GDM1 (cell line): ENCODE data around the gene AMIGO3.
"Not testable (repeated sequence)": the region's sequence is repeated elsewhere in the genome, so short reads cannot be mapped to it uniquely, and the experiment has no call there.

Source experiments
- DNase-seq: peaks from one replicate; lab custom pipeline; 2025; lab: John Stamatoyannopoulos, UW

AMIGO3 gene

DNA sequence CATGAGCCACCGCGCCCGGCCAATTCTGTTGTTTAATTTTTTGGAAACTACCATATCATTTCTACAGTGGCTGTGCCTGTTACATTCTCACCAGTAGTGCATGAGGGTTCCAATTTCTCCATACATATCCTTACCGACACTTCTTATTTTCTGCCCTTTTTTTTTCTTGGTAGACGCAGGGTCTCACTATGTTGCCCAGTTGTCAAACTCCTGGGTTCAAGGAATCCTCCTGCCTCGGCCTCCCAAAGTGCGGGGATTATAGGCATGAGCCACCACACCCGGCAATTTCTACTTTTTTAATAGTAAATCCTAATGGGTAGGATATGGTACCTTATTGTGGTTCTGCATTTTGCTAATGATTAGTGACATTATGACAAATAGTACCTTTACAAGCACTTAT, 9.6 kb downstream of the AMIGO3 start:
- DNase-seq = no peak

DNA sequence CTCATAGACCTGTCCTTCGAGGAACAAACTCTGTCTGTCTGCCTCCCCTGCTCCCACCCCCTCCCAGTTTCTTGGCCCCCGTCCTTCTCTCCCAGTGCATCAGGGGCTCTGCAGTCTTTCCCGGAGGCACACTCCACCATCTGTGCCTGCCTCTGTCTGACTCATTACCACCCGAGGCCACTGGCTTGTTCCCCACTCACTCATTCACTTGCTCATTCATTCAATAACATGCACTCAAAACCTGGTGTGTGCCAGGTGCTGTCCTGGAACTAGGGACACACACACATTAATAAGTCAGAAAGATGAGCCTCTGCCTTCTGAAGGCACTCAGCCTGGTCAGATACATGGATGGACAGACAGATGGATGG, 12.4 kb downstream of the AMIGO3 start:
- DNase-seq = no peak

DNA sequence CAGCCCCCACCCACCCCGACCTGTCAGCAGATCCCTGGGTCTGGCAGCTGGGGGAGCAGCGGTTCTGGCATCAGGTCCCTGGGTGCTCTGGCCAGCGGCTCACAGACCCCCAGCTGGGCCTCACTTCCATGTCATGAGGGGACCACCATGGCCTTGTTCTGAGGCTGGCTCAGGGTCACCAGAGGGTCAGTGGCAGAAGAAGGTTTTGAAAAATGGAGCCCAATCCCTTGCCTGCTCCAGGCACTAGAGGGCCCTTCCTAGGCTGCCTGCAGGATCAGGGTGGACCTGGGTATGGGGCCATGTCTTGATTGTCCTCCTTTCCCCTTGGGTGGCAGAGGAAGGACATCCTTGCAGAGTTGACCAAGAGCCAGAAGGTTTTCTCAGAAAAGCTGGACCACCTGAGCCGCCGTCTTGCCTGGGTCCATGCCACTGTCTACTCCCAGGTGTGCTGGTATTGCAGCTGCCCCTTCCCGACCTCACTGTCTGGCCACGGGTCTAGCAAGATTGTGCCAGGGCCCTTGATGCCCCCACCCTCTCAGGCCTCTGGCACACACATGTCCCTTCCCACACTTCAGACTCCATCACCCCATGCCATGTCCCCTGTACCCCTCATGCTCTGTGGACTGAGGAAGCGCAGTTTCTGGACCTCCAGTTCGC, 12.9 kb downstream of the AMIGO3 start:
- no peak for DNase-seq

DNA sequence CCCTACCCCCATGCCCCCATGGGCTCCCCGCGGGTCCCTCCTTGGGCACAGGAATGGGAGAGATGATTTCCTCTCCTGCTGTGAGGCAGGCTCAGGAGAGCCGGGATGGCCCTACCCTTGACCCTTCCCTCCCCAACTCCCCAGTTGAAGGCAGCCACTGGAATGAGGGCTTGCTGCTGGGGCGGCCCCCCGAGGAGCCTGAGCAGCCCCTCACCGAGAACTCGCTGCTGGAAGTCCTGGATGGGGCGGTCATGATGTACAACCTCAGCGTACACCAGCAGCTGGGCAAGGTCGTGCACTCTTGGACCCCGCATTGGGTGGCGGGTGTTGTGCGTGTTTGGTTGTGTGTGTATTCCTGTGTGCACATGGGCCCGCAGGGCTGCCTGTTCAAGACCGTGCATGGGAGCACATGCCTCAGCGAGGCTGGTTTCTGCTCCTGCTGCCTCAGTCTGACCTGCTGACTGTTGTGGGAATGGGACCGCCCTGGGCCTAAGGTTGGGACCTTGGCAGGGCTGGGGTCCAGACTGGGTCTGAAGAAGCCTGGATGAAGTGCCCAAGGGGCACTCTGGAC, 14.0 kb downstream of the AMIGO3 start:
- DNase-seq = no peak

DNA sequence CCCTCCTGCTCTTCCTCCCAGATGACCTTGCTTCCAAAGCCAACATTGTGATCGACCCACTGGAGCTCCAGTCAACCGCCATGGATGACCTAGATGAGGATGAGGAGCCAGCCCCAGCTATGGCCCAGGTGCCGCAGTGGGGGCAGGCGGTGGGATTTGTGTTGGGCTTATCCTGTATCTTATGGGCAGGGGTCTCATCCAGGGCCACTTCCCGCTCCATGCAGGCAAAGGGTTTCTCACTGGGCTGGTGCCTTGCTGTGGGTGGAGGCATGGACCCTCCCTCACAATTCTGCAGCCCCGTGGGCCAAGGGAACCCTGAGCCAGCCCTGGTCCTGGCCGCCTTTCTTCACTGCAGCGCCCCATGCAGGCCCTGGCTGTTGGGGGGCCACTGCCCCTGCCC, 14.9 kb downstream of the AMIGO3 start:
- DNase-seq = no peak

DNA sequence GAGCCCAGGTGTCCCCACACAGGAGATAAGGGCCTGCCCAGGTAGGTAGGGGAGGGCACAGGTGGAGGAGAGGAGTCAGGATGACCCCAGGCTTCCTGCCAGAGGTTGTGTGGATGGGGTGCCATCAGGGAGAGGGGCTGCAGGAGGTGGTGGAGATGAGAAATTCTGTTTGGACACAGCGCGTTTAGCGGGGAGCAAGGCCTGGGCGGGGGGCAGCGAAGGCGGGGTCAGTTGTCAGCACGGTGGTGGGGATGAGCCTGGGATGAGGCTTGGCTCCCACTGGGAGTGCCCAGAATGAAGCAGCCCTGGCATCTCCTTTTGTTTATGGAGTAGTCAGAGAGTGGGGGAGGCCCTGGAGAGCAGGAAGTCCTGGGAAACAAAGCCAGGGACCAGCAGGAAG, 15.5 kb downstream of the AMIGO3 start:
- DNase-seq = no peak

DNA sequence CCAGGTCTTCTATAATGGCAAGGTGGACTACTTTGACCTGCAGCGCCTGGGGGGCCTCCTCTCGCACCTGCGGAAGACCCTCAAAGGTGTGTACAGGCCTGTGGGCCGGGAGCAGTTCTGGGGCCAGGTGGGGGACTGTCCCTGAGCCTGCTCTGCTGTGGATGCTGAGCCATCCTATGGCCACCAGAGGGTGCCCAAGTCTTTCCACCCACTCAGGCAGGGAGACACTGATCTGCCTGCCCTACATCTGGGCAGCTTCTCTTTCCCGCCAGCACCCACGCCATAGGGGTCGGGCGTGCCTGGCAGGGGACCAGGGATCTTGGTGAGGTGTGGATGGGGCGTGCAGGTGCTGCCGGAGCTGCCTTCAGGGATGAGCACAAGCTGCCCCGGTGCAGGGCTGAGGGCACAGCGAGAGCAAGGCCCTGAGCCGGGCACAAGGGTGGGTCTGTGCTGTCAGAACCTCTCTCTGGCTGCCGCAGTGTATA, 16.0 kb downstream of the AMIGO3 start:
- DNase-seq = peak; percentile 64

DNA sequence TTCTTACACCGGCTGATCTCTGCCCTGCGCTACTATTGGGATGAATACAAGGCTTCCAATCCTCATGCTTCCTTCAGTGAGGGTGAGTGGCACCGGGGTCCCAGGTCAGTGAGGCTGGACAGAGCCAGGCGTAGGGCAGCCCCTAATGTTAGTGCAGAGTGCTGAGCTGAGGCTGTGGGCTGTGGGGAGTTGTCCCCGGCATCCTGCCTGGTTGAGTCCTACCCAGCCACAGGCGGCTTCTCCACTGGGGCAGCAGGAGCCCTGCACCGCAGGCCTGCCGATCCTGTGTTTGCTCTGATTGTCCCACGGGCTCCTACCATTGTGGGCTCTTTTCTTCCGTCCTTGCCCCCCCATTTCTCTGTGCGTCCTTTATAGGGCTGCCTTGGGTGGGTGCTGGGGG, 16.8 kb downstream of the AMIGO3 start:
- DNase-seq = no peak

DNA sequence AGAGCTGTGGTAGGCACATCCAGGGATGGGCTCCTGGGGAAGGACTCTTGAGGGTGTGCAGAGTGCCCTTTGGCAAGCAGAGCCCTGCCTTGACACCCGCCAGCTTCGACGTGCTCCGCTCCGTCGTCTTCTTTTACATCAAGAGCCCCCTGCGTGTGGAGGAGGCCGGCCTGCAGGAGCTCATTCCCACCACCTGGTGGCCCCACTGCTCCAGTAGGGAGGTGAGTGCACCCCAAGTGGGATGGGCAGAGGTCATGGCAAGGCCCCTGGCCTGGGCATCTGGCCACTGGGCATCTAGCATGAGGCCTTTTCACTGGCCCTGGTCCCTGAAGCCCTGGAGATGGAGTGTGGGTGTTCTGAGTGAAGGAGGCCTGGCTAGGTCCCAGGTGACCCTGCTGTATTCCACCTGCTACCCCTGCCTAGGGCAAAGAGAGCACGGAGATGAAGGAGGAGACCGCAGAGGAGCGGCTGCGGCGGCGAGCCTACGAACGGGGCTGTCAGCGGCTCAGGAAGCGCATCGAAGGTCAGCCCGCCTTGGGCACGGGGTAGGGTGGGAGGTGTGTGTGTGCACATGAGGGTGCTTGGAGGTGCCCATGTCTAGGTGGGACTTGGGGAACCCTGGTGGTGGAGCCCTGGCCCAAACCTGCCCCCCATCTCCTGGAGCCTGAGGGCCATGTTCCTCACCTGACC, 18.0 kb downstream of the AMIGO3 start:
- no peak for DNase-seq

DNA sequence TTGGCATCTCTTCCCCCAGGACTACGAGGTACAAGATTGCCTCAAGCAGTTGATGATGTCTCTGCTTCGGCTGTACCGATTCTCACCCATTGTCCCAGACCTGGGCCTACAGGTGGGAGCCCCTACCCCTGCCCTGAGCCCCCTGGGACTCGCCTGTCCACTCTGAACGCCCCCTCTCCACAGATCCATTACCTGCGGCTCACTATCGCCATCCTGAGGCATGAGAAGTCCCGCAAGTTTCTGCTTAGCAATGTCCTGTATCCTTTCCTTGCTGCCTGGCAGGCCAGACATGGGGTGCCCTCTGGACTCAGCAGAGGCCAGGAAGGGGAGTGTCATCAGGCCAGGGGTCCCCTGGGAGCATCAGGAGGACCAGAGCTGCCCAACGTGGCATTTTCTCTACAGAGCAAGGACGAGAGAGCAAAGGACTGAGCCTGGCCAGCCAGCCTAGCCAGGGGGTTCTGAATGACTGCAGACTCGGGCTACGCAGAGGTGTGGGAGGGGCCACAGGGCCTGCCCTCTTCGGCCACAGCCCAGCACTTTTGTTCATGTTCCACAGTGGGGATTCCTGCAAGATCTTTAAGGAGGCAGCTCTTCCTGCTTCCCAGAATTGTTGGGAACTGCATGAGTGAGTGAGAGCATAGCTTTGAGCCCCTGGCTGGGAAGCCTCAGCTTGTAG, 18.9 kb downstream of the AMIGO3 start:
- no peak for DNase-seq

DNA sequence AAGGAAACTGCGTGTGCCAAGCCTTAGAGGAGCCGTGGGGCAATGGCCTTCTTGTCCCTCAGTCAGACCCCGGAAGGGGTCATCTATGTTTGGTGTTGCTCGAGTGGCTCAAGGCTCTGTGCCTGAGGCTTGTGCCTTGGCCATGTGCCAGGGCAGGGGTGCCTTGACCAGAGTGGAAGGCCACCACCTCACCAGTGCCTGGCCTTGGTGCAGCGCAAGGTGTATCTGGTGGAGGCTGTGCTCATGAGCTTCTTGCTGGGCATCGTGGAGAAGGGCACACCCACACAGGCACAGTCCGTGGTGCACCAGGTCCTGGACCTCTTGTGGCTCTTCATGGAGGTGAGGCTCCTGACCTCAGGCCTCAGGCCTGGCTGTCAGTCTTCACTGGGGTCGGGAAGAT, 19.5 kb downstream of the AMIGO3 start:
- DNase-seq = no peak

DNA sequence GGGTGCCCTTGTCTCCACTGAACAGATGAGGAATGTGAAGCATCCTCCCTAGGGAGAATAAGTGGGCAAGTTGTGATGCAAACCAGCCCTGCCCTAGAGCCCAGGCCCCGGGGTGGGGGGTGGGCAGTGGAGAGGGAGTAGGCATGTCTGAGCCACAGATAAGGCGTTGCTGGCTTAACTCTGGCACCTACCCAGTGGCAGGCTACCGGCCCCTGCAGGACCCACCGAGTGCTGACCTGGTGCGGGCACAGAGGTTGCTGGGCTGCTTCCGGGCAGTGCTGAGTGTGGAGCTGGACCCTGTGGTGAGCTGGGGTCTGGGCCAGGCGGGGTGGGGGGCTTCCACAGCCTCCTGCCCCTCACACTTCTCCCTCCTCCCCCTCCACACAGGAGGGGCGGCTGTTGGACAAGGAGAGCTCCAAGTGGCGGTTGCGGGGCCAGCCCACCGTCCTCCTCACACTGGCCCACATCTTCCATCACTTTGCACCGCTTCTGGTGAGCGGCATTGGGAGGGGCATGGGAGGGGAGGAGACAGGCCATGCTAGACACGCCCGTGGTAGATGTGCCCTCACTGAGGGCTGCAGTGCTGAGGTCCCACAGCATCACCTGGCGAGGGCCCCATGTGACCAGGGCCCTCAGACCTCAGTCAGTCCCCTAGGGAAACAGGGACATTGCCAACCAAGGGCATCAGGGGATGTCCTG, 20.1 kb downstream of the AMIGO3 start:
- DNase-seq = no peak

DNA sequence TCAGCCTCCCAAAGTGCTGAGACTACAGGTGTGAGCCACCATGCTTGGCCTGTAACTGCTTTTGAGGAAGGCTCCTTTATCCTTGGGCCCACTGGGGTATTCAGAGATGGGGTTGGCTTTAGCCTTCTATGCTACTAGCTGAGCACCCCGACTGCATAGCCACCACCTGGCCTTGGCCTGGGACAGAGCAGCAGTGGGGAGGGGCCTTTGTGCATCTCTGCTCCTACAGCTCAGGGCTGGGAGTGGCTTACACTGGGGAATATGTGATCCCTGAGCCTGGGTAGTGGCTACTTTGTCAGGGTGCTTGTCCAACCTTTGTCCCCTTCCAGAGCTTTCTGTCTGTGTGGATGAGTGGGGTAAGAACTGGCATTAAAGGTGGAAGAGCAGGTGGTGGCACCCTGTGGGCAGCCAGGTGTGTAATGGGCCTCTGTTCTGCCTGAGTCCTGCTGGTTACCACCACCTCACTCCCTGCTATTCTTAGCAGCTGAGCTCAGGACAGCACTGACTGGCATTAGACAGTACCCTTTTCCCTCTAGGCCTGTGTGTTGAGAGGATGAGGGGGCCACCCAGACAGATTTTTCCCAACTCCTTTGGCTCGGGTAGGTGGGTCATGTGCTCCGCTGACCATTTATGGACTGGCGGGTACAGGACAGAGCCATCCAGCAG, 24.0 kb downstream of the AMIGO3 start:
- DNase-seq = not testable (repeated sequence)

DNA sequence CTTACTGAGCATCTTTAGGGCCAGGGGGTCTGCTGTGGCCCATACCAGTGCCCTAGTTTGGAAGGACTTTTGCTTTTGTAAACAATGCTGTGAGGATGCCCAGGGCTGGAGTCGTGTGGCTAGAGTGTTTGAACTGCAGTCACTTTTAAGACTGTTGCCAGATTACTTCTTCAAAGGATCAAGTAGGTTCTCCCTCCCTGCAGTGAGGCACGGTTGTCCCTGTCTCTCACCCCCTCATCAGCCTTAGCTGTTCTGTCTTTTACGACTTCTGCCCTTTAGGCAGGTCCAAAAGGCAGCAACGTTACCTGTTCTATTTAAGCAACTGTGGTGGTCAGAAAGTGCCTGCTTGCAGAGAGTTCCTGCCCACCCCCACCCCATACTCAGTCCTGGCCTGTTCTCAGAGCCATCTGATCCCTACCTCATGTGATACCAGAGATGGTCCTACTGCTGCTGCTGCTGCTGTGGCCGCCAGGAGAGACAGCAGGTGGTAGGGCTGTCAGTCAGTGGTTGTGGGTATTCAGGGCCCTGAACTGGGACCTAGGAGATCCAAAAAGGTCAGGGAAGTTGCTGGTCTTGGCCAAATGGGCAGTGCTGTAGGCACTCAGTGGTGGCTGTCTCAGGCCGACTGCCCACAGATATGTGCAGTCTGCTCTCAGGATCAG, 24.9 kb downstream of the AMIGO3 start:
- not testable (repeated sequence) for DNase-seq

DNA sequence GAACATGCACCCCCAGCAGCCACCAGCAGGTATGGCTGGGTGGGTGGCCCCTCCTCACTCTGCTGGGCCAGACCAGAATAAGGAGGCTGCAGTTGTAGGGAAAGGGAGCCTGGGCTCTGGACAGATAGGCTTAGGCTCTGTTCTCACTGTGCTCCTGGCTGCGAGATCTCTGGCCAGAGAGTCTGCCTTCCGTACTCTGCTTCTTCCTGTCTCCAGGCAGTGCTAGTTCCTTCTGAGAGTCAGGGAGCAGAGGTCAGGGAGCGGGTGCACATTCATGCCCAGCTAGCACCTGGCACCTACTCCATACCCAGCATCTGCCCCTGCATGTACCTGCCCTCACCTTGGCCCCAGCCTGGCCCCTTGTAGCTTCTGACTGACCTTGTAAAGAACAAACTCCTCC, 28.0 kb downstream of the AMIGO3 start:
- DNase-seq = not testable (repeated sequence)

DNA sequence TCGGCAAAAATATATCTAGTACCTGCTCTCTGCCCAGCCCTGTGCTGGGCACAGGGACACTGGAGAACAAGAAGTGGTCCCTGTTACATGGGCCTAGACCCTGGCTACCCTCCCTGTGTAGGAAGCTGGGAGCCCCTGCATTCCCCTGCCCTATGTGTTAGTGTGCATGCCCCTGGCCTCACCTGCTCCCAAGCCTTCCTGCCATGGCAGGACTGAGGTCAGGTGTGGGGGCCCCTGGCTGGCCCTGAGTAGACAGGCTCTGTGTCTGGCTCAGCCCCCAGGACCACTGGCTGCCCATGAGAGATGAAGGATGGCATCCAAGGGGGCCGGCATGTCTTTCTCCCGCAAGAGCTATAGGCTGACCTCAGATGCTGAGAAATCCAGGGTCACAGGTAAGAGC, 28.6 kb downstream of the AMIGO3 start:
- not testable (repeated sequence) for DNase-seq

DNA sequence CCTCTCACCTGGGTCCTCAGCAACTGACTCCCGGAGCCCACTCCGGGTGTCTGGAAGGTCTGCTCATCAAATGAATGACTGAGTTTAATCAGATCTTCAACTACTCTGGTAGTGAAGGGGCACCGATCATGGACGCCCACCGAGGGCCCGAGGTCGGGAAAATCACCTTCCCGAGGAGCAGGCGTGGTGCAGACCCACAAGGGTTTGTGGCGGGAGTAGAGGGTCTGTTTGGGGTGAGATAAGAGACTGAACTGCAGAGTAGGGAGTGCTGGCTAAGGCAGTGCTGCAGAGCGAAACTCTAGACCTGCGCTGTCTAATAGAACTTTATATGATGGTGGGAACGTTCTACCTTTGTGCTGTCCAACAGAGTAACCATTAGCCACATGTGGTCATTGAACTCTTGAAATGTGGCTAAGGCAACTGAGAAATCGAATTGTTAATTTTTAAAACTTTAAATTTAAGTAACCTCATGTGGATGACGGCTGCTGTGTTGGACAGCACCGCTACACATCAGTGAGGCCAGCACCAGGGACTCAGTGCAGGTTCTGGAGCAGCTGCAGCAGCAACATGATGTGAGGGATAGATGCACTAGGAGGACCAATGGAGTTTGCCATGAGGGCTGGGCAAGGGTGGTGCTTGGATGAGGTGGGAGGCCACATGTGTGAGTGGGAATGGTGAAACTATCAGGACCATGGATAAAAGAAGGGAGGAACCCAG, 29.4 kb downstream of the AMIGO3 start:
- not testable (repeated sequence) for DNase-seq

DNA sequence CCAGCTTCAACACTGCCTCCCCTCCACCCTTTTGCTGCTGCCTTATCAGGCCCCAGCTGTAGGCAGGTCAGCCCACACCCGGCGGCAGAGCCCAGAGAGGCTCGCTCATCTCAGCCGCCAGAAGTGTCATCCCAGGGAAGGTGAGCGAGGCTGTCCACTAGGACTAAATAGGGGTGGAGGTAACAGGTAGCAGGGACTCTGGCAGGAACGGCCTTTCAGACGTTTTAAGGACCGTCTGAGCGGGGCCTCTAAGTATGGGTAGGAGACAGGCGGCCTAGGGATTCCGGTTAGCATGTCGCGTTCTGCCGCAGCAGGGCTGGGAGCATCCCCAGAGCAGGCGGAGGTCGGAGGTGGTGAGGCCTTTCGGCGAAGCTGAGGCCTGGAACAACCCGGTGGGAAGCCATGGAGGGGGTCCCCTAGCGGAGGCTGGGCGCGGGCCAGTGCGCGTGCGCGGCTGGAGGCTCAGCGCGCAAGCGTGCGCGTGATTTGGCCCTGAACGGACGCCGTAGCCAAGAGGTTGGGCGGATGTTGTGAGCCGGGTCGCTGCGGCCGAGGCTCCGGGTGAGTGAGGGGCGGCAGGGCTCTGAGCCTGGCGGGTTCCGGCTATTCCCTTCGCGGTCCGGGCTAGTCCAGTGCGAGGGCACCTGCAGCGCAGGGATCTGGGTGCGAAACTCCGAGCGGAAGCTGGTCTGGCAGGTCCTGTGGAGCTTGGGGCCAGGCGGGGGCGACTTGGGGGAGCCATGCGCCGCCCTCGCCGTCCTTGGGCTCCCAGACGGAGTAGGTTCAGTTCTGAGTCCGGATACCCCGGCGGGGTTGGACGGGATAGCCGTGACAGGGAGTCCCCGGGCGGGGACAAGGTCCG, 30.2 kb downstream of the AMIGO3 start, which contains the start of the genes MST1 and RNF123:
MST1 (minus strand) TSS at position 429 of the 862 bp plus-strand sequence. CDS start 783 bp downstream, outside the sequence.
RNF123 (plus strand) TSS at position 512 of the 862 bp plus-strand sequence. CDS start 1,609 bp downstream, outside the sequence.
- DNase-seq = no peak
